ENCODE results near the gene XPR1. TPM values are rescaled to one million over a fixed set of nuclear protein-coding genes. Genes with fewer than 3 reads are reported as not detected.
"Not testable (repeated sequence)": the region's sequence is repeated elsewhere in the genome, so short reads cannot be mapped to it uniquely, and the experiment has no call there.

XPR1 gene
- total RNA-seq, 6 experiments from 2014 or later = 25.0 to 44.7 (median 34.0) TPM

DNA sequence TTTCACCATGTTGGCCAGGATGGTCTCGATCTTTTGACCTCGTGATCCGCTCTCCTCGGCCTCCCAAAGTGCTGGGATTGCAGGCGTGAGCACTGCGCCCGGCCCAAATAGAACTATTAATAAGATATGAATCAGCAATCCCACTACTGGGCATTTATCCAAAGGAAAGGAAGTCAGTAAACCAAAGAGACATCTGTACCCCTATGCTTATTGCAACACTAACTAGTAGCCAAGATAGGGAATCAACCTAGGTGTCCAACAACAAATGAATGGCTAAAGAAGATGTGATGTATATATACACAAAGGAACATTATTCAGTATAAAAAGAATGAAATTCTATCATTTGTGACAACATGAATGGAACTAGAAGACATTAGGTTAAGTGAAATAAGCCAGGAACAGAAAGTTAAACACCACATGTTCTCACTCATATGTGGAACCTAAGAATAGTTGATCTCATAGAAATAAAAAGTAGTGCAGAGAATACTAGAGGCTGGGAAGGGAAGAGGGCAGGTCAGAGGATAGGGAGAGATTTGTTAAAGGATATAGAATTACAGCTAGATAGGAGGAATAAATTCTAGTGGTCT lies 48.8 kb downstream of the XPR1 start:
- Mint-ChIP-seq H3K36me3 (ENCODE audit: low read depth) (peaks cover 13% of the 10 kb centered on the region), H3K4me1 (ENCODE audit: low read depth) (peaks cover 23% of the 10 kb centered on the region), H3K4me3 (no peak overlapping the region), H3K27ac (no peak overlapping the region; the same call in 1 of the 2 replicates), H3K27me3 (ENCODE audit: insufficient read depth) (no peaks in the 10 kb centered on the region), H3K9me3 (no peaks in the 10 kb centered on the region)
- TF ChIP-seq, protein P1, sequence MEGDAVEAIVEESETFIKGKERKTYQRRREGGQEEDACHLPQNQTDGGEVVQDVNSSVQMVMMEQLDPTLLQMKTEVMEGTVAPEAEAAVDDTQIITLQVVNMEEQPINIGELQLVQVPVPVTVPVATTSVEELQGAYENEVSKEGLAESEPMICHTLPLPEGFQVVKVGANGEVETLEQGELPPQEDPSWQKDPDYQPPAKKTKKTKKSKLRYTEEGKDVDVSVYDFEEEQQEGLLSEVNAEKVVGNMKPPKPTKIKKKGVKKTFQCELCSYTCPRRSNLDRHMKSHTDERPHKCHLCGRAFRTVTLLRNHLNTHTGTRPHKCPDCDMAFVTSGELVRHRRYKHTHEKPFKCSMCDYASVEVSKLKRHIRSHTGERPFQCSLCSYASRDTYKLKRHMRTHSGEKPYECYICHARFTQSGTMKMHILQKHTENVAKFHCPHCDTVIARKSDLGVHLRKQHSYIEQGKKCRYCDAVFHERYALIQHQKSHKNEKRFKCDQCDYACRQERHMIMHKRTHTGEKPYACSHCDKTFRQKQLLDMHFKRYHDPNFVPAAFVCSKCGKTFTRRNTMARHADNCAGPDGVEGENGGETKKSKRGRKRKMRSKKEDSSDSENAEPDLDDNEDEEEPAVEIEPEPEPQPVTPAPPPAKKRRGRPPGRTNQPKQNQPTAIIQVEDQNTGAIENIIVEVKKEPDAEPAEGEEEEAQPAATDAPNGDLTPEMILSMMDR (IDR thresholded peaks at IDR 0.05) = no peak
- peak; percentile 33 for DNase-seq

DNA sequence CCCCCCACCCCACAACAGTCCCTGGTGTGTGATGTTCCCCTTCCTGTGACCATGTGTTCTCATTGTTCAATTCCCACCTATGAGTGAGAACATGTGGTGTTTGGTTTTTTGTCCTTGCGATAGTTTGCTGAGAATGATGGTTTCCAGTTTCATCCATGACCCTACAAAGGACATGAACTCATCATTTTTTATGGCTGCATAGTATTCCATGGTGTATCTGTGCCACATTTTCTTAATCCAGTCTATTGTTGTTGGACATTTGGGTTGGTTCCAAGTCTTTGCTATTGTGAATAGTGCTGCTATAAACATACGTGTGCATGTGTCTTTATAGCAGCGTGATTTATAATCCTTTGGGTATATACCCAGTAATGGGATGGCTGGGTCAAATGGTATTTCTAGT lies 51.3 kb downstream of the XPR1 start:
- not testable (repeated sequence) for H3K27me3 Mint-ChIP-seq (ENCODE audit: insufficient read depth); H3K9me3 Mint-ChIP-seq; H3K27ac Mint-ChIP-seq; H3K4me3 Mint-ChIP-seq; DNase-seq
- H3K4me1 Mint-ChIP-seq (ENCODE audit: low read depth) = peaks cover 24% of the 10 kb centered on the region
- peaks cover 18% of the 10 kb centered on the region for H3K36me3 Mint-ChIP-seq (ENCODE audit: low read depth)

DNA sequence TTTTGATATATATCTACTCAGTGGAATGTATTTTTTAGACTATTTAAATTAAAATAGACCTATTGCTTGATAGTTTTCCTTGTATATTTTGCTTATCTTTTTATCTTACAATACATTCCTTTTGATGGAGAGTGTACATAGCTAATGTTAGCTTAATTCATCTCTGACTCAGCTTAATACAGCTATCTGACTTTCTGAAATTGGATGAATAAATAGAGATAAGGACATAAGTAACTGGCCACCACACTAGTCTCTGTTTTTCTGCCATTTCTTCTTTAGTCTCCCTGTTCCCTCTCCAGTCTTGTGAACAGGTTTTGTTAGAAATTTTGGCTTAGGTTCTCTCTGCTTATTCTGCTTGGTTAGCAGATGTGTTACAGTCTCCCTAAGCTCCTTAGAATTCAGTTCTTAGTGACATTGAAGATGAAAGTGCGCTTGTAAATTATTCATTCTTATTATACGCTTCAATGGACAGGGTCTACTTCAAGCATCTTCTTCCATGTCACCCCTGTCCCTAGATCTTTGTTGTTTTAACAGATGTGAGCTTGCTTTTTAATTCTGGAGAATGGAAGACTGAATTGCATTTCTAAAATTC lies 59.6 kb downstream of the XPR1 start:
- Mint-ChIP-seq H3K36me3 (ENCODE audit: low read depth) (peaks cover 7% of the 10 kb centered on the region), H3K9me3 (peaks cover 1% of the 10 kb centered on the region; the same call in 1 of the 2 replicates), H3K4me1 (ENCODE audit: low read depth) (peaks cover 28% of the 10 kb centered on the region), H3K27me3 (ENCODE audit: insufficient read depth) (no peaks in the 10 kb centered on the region), H3K27ac (peak overlapping the region; percentile 4; the same call in 1 of the 2 replicates), H3K4me3 (no peak overlapping the region)
- no peak for DNase-seq
- TF ChIP-seq, protein P1 (IDR thresholded peaks at IDR 0.05) = no peak

DNA sequence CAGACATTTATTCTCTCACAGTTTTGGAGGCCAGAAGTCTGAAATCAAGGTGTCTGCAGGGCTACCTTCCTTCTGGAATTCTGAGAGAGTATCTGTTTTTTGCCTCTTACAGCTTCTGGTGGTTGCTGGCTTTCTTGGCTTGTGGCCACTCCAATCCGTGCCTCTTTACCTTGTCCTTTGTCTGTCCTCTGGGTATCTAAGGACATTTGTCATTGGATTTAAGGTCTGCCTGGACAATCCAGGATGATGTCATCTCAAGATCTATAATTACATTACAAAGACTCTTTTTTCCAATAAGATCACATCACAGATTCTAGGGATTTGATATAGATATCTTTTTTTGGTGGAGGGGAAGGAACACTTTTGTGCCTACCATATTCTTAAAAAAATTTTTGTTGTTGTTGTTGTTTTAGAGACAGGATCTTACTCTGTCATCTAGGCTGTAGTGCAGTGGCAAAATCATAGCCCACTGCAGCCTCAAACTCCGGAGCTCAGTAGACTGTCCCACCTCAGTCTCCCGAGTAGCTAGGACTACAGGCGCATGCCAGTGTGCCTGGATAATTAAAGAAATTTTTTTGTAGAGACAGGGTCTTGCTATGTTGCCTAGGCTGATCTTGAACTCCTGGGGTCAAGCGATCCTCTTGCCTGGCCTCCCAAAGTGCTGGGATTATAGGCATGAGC lies 61.9 kb downstream of the XPR1 start:
- TF ChIP-seq, protein P1 (IDR thresholded peaks at IDR 0.05) = no peak
- Mint-ChIP-seq H3K4me3 (no peak overlapping the region), H3K36me3 (ENCODE audit: low read depth) (peaks cover 30% of the 10 kb centered on the region), H3K4me1 (ENCODE audit: low read depth) (peaks cover 23% of the 10 kb centered on the region), H3K27me3 (ENCODE audit: insufficient read depth) (no peaks in the 10 kb centered on the region), H3K9me3 (peaks cover 17% of the 10 kb centered on the region), H3K27ac (no peak overlapping the region)
- DNase-seq = no peak

DNA sequence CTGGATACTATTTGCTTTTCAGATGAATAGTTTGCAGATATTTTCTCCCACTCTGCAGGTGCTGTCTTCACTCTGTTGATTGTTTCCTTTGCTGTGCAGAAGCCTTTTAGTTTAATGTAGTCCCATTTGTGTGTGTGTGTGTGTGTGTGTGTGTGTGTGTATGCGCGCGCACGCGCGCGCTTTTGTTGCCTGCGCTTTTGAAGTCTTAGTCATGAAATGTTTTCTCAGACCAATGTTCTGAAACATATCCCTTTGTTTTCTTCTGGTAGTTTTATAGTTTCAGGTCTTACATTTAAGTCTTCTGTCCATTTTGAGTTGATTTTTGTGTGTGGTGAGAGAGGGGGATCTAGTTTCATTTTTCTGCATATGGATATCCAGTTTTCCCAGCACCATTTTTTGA lies 63.5 kb downstream of the XPR1 start:
- Mint-ChIP-seq H3K36me3 (ENCODE audit: low read depth) (peaks cover 32% of the 10 kb centered on the region), H3K27ac (no peak overlapping the region), H3K4me1 (ENCODE audit: low read depth) (peaks cover 20% of the 10 kb centered on the region), H3K27me3 (ENCODE audit: insufficient read depth) (no peaks in the 10 kb centered on the region), H3K9me3 (peaks cover 20% of the 10 kb centered on the region), H3K4me3 (no peak overlapping the region)
- TF ChIP-seq, protein P1 (IDR thresholded peaks at IDR 0.05) = no peak
- no peak for DNase-seq

DNA sequence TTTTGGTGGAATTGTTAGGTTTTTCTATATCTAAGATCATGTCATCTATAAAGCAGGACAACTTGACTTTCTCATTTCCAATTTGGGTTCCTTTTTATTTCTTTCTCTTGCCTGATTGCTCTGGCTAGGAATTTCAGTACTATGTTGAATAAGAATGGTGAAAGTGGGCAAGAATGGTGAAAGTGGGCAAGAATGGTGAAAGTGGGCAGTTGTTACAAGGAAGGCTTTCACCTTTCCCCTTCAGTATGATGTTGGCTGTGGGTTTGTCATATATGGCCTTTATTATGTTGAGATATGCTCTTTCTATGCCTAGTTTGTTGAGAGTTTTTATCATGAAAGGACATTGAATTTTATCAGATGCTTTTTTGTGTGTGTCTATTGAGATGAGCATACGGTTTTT lies 64.5 kb downstream of the XPR1 start:
- Mint-ChIP-seq H3K36me3 (ENCODE audit: low read depth) (peaks cover 32% of the 10 kb centered on the region), H3K27me3 (ENCODE audit: insufficient read depth) (no peaks in the 10 kb centered on the region), H3K9me3 (peaks cover 20% of the 10 kb centered on the region), H3K4me1 (ENCODE audit: low read depth) (peaks cover 10% of the 10 kb centered on the region), H3K27ac (no peak overlapping the region), H3K4me3 (no peak overlapping the region)
- TF ChIP-seq, protein P1 (IDR thresholded peaks at IDR 0.05) = no peak
- DNase-seq = no peak

Measured in HFFc6 (cell line).